HG03280 (cell line): Measurements from ENCODE around the gene COQ9.
"Not testable (repeated sequence)": the region's sequence is repeated elsewhere in the genome, so short reads cannot be mapped to it uniquely, and the experiment has no call there.

Source experiments
- ATAC-seq: cut with Tn5 transposase; IDR thresholded peaks from one replicate; pipeline ENCODE4 v1.9.1; 2021; ENCODE audit warnings: mild to moderate bottlenecking, moderate library complexity; ENCODE audit not compliant: unreplicated experiment

COQ9 gene

GRCh38 chr16:57483725-57484514 is 36.6 kb downstream of the COQ9 start:
- ATAC-seq = no peak

GRCh38 chr16:57484515-57485005 is 37.3 kb downstream of the COQ9 start:
- no peak for ATAC-seq

- no peak for ATAC-seq
Observed at GRCh38 chr16:57485091-57485915, 38.0 kb downstream of the COQ9 start.

- peak; percentile 86 for ATAC-seq
Observed at GRCh38 chr16:57485916-57486857, 38.9 kb downstream of the COQ9 start, which contains the start of gene DOK4. Gene DOK4 (minus strand): TSS chr16:57486493. CDS start chr16:57479507, 6,986 bp downstream.

GRCh38 chr16:57486858-57487834 is 39.9 kb downstream of the COQ9 start:
- no peak for ATAC-seq

GRCh38 chr16:57489229-57489628 is 42.0 kb downstream of the COQ9 start:
- no peak for ATAC-seq

- ATAC-seq = no peak
Observed at GRCh38 chr16:57493767-57494166, 46.5 kb downstream of the COQ9 start.

- no peak for ATAC-seq
Observed at GRCh38 chr16:57497121-57497520, 49.8 kb downstream of the COQ9 start.

- ATAC-seq = no peak
Observed at GRCh38 chr16:57498031-57498430, 50.8 kb downstream of the COQ9 start.

- not testable (repeated sequence) for ATAC-seq
Observed at GRCh38 chr16:57499941-57500340, 52.7 kb downstream of the COQ9 start.

- no peak for ATAC-seq
Observed at GRCh38 chr16:57500578-57501111, 53.4 kb downstream of the COQ9 start.

- ATAC-seq = no peak
Observed at GRCh38 chr16:57501492-57501891, 54.2 kb downstream of the COQ9 start.

- no peak for ATAC-seq
Observed at GRCh38 chr16:57502048-57502775, 54.9 kb downstream of the COQ9 start.

GRCh38 chr16:57503366-57503765 is 56.1 kb downstream of the COQ9 start:
- ATAC-seq = no peak

- ATAC-seq = no peak
Observed at GRCh38 chr16:57504001-57504400, 56.7 kb downstream of the COQ9 start.

- no peak for ATAC-seq
Observed at GRCh38 chr16:57504491-57504890, 57.2 kb downstream of the COQ9 start.

- no peak for ATAC-seq
Observed at GRCh38 chr16:57505169-57505568, 57.9 kb downstream of the COQ9 start.
